NCI-H2107 treated with DMSO at 0.1 percent for 48 hours (cell line): ENCODE results near the gene KMT2E.
"Not testable (repeated sequence)": the region's sequence is repeated elsewhere in the genome, so short reads cannot be mapped to it uniquely, and the experiment has no call there.

Source experiments
- DNase-seq: peaks from one replicate; lab custom pipeline; 2025; ENCODE audit not compliant: unreplicated experiment; lab: John Stamatoyannopoulos, UW

The KMT2E gene

GRCh38 chr7:105013816-105014692, at the start of gene KMT2E:
Gene KMT2E, plus strand, starts transcription at chr7:105014205. Its CDS starts 26,748 bp downstream, at chr7:105040953.
- peak; percentile 84 for DNase-seq

GRCh38 chr7:104964626-104965236, 49.3 kb upstream of the KMT2E start:
- DNase-seq = no peak

GRCh38 chr7:104966022-104966421, 48.0 kb upstream of the KMT2E start:
- no peak for DNase-seq

- DNase-seq = no peak
These were observed 46.9 kb upstream of the KMT2E start for GRCh38 chr7:104967088-104967487.

- DNase-seq = no peak
These were observed 46.4 kb upstream of the KMT2E start for GRCh38 chr7:104967595-104967994.

- DNase-seq = no peak
These were observed 45.4 kb upstream of the KMT2E start for GRCh38 chr7:104968648-104969047.

GRCh38 chr7:104969183-104969582, 44.8 kb upstream of the KMT2E start:
- DNase-seq = no peak

- no peak for DNase-seq
These were observed 42.5 kb upstream of the KMT2E start for GRCh38 chr7:104971290-104972071.

- no peak for DNase-seq
These were observed 41.5 kb upstream of the KMT2E start for GRCh38 chr7:104972500-104972899.

- DNase-seq = no peak
These were observed 40.8 kb upstream of the KMT2E start for GRCh38 chr7:104973227-104973626.

- no peak for DNase-seq
These were observed 40.0 kb upstream of the KMT2E start for GRCh38 chr7:104973909-104974415.

GRCh38 chr7:104975553-104975952, 38.5 kb upstream of the KMT2E start:
- DNase-seq = not testable (repeated sequence)

- no peak for DNase-seq
These were observed 36.9 kb upstream of the KMT2E start for GRCh38 chr7:104976966-104977636.

GRCh38 chr7:104978460-104978859, 35.5 kb upstream of the KMT2E start:
- DNase-seq = no peak

- DNase-seq = peak; percentile 76
These were observed 34.7 kb upstream of the KMT2E start for GRCh38 chr7:104979167-104979841.

- no peak for DNase-seq
These were observed 33.6 kb upstream of the KMT2E start for GRCh38 chr7:104980440-104980839.

- DNase-seq = peak; percentile 87
These were observed 32.9 kb upstream of the KMT2E start for GRCh38 chr7:104980841-104981671.

GRCh38 chr7:104981672-104982037, 32.4 kb upstream of the KMT2E start:
- no peak for DNase-seq

GRCh38 chr7:104982308-104983075, 31.5 kb upstream of the KMT2E start:
- peak; percentile 63 for DNase-seq
